ENCODE results near the gene MAPK14. TPM values are rescaled to one million over a fixed set of nuclear protein-coding genes. Genes with fewer than 3 reads are reported as not detected.
"Not testable (repeated sequence)": the region's sequence is repeated elsewhere in the genome, so short reads cannot be mapped to it uniquely, and the experiment has no call there.

MAPK14 gene
- polyA plus RNA-seq, 1 donor from 2014 or later = 33.4 TPM

GRCh38 chr6:36122495-36123269 is 95.1 kb downstream of the MAPK14 start:
- peaks cover 10% of the 10 kb centered on the region for H3K36me3 Mint-ChIP-seq

GRCh38 chr6:36123270-36124139 is 95.9 kb downstream of the MAPK14 start:
- peaks cover 7% of the 10 kb centered on the region for H3K36me3 Mint-ChIP-seq
- no peaks in the 10 kb centered on the region for H3K27me3 Mint-ChIP-seq
- peaks cover 43 to 67% (median 51%) of the 10 kb centered on the region in 3 donors for H3K4me1 Mint-ChIP-seq
- H3K4me3 Mint-ChIP-seq = peak overlapping the region in 3 of 4 donors; percentile 11 to 49 (median 21)
- peak overlapping the region; percentile 65 to 88 (median 88) for H3K27ac Mint-ChIP-seq
- H3K9me3 Mint-ChIP-seq = no peaks in the 10 kb centered on the region

More at GRCh38 chr6:36122495-36123269, 95.1 kb downstream of the MAPK14 start:
- no peaks in the 10 kb centered on the region for H3K27me3 Mint-ChIP-seq
- H3K9me3 Mint-ChIP-seq = no peaks in the 10 kb centered on the region
- H3K4me1 Mint-ChIP-seq = peaks cover 46 to 74% (median 52%) of the 10 kb centered on the region in 3 donors
- peak overlapping the region; percentile 81 to 88 (median 88) for H3K27ac Mint-ChIP-seq
- H3K4me3 Mint-ChIP-seq = peak overlapping the region in 1 of 4 donors; percentile 45

- Mint-ChIP-seq H3K4me1 (peaks cover 34 to 59% (median 44%) of the 10 kb centered on the region in 3 donors), H3K4me3 (peak overlapping the region in 1 of 4 donors; percentile 45), H3K27ac (peak overlapping the region in 1 of 3 donors; percentile 88)
- H3K36me3 Mint-ChIP-seq, H3K9me3 Mint-ChIP-seq, H3K27me3 Mint-ChIP-seq: not testable (repeated sequence)
Measured at GRCh38 chr6:36124346-36124745, 96.7 kb downstream of the MAPK14 start.

GRCh38 chr6:36124881-36125280 is 97.3 kb downstream of the MAPK14 start:
- Mint-ChIP-seq H3K4me3 (peak overlapping the region in 1 of 4 donors; percentile 19), H3K27me3 (no peaks in the 10 kb centered on the region), H3K4me1 (peaks cover 33 to 56% (median 45%) of the 10 kb centered on the region in 3 donors), H3K9me3 (no peaks in the 10 kb centered on the region), H3K27ac (peak overlapping the region in 1 of 3 donors; percentile 8), H3K36me3 (peaks cover 4% of the 10 kb centered on the region)

GRCh38 chr6:36125575-36125974 is 98.0 kb downstream of the MAPK14 start:
- Mint-ChIP-seq H3K4me3 (peak overlapping the region in 1 of 4 donors; percentile 46), H3K27me3 (no peaks in the 10 kb centered on the region)

GRCh38 chr6:36126121-36126520 is 98.5 kb downstream of the MAPK14 start:
- Mint-ChIP-seq H3K4me1 (peaks cover 24 to 45% (median 34%) of the 10 kb centered on the region in 3 donors), H3K27me3 (no peaks in the 10 kb centered on the region), H3K4me3 (peak overlapping the region in 1 of 4 donors; percentile 46), H3K9me3 (no peaks in the 10 kb centered on the region), H3K36me3 (no peaks in the 10 kb centered on the region), H3K27ac (peak overlapping the region in 1 of 3 donors; percentile 6)

More at GRCh38 chr6:36125575-36125974, 98.0 kb downstream of the MAPK14 start:
- H3K9me3 Mint-ChIP-seq = no peaks in the 10 kb centered on the region
- H3K27ac Mint-ChIP-seq = peak overlapping the region in 1 of 3 donors; percentile 6
- H3K4me1 Mint-ChIP-seq = peaks cover 28 to 50% (median 39%) of the 10 kb centered on the region in 3 donors
- peaks cover 2% of the 10 kb centered on the region for H3K36me3 Mint-ChIP-seq

- Mint-ChIP-seq H3K27ac (peak overlapping the region in 2 of 3 donors; percentile 6 to 93), H3K27me3 (no peaks in the 10 kb centered on the region), H3K9me3 (no peaks in the 10 kb centered on the region), H3K36me3 (no peaks in the 10 kb centered on the region), H3K4me1 (peaks cover 23 to 41% (median 28%) of the 10 kb centered on the region in 3 donors), H3K4me3 (peak overlapping the region; percentile 39 to 53 (median 44))
Measured at GRCh38 chr6:36126553-36127458, 99.2 kb downstream of the MAPK14 start.

GRCh38 chr6:36127462-36128016 is 99.9 kb downstream of the MAPK14 start:
- H3K27me3 Mint-ChIP-seq = no peaks in the 10 kb centered on the region
- no peaks in the 10 kb centered on the region for H3K36me3 Mint-ChIP-seq
- H3K4me1 Mint-ChIP-seq = peaks cover 23 to 39% (median 28%) of the 10 kb centered on the region in 3 donors
- H3K9me3 Mint-ChIP-seq = no peaks in the 10 kb centered on the region
- H3K4me3 Mint-ChIP-seq = peak overlapping the region in 2 of 4 donors; percentile 12 to 98
- H3K27ac Mint-ChIP-seq = peak overlapping the region in 1 of 3 donors; percentile 93

- H3K4me1 Mint-ChIP-seq = peaks cover 25 to 40% (median 27%) of the 10 kb centered on the region in 3 donors
- H3K27ac Mint-ChIP-seq = peak overlapping the region in 1 of 3 donors; percentile 43
- peak overlapping the region in 2 of 4 donors; percentile 16 to 98 for H3K4me3 Mint-ChIP-seq
- H3K9me3 Mint-ChIP-seq = no peaks in the 10 kb centered on the region
- no peaks in the 10 kb centered on the region for H3K27me3 Mint-ChIP-seq
- no peaks in the 10 kb centered on the region for H3K36me3 Mint-ChIP-seq
Measured at GRCh38 chr6:36128073-36128472, 100.5 kb downstream of the MAPK14 start.

- H3K27ac Mint-ChIP-seq = peak overlapping the region in 2 of 3 donors; percentile 43 to 49
- peak overlapping the region in 2 of 4 donors; percentile 16 to 98 for H3K4me3 Mint-ChIP-seq
- no peaks in the 10 kb centered on the region for H3K27me3 Mint-ChIP-seq
- peaks cover 2% of the 10 kb centered on the region for H3K36me3 Mint-ChIP-seq
- peaks cover 25 to 40% (median 34%) of the 10 kb centered on the region in 3 donors for H3K4me1 Mint-ChIP-seq
- no peaks in the 10 kb centered on the region for H3K9me3 Mint-ChIP-seq
Measured at GRCh38 chr6:36128793-36129192, 101.2 kb downstream of the MAPK14 start.

GRCh38 chr6:36129334-36129733 is 101.7 kb downstream of the MAPK14 start:
- Mint-ChIP-seq H3K4me1 (peaks cover 27 to 39% (median 35%) of the 10 kb centered on the region in 3 donors), H3K4me3 (peak overlapping the region; percentile 70 to 98 (median 88)), H3K27ac (peak overlapping the region in 2 of 3 donors; percentile 43 to 76)
- H3K27me3 Mint-ChIP-seq, H3K9me3 Mint-ChIP-seq, H3K36me3 Mint-ChIP-seq: not testable (repeated sequence)

- Mint-ChIP-seq H3K36me3 (peaks cover 4% of the 10 kb centered on the region), H3K27ac (peak within 1 kb of the TSS; percentile 84 to 94 (median 88)), H3K9me3 (no peaks in the 10 kb centered on the region), H3K4me1 (peaks cover 28 to 37% (median 37%) of the 10 kb centered on the region in 3 donors), H3K4me3 (peak within 1 kb of the TSS; percentile 87 to 98 (median 94)), H3K27me3 (no peaks in the 10 kb centered on the region)
Measured at GRCh38 chr6:36129941-36130666, 102.5 kb downstream of the MAPK14 start, which contains the start of gene MAPK13. Gene MAPK13 (plus strand): TSS chr6:36130513. CDS start chr6:36130583, 70 bp downstream.

Measured in IgD-negative memory B cell (primary cell).